Astrocyte (in vitro differentiated cells and primary cell): ENCODE measurements around the gene NUTM2B. TPM values are rescaled to one million over a fixed set of nuclear protein-coding genes. Genes with fewer than 3 reads are reported as not detected.
"Not testable (repeated sequence)": the region's sequence is repeated elsewhere in the genome, so short reads cannot be mapped to it uniquely, and the experiment has no call there.

Experiments
- DNase-seq: peaks from one replicate; pipeline ENCODE4 v3.0.0-alpha.2; 2010; ENCODE audit warnings: low read depth
- FAIRE-seq: peaks from 2 replicates; lab custom pipeline; 2011; peaks lifted over from hg19 to GRCh38; lab: Jason Lieb, UNC
- H2AFZ ChIP-seq: 2 replicates; pipeline ENCODE4 v1.6.0; 2012; ENCODE audit warnings: low read depth, low read length, inconsistent platforms
- H3K27ac ChIP-seq: 2 replicates; pipeline ENCODE4 v1.5.1; 2011; ENCODE audit warnings: low read depth, low read length, inconsistent platforms
- H3K27me3 ChIP-seq: 2 replicates; pipeline ENCODE4 v1.6.0; 2011; ENCODE audit warnings: low read length, inconsistent platforms; ENCODE audit not compliant: insufficient read depth
- H3K36me3 ChIP-seq: 2 replicates; pipeline ENCODE4 v1.5.1; 2011; ENCODE audit warnings: low read length, inconsistent platforms; ENCODE audit not compliant: insufficient read depth
- H3K4me1 ChIP-seq: 2 replicates; pipeline ENCODE4 v1.5.1; 2011; ENCODE audit warnings: low read length, inconsistent platforms; ENCODE audit not compliant: insufficient read depth
- H3K4me2 ChIP-seq: 2 replicates; pipeline ENCODE4 v1.6.0; 2012; ENCODE audit warnings: low read length, inconsistent platforms
- H3K4me3 ChIP-seq: 2 replicates; pipeline ENCODE4 v1.5.1; 2011; ENCODE audit warnings: low read depth, mild to moderate bottlenecking, low read length, inconsistent platforms; ENCODE audit not compliant: insufficient read depth
- H3K79me2 ChIP-seq: 2 replicates; pipeline ENCODE4 v1.6.0; 2012; ENCODE audit warnings: mild to moderate bottlenecking, low read length, inconsistent platforms; ENCODE audit not compliant: insufficient read depth
- H3K9ac ChIP-seq: 2 replicates; pipeline ENCODE4 v1.6.0; 2012; ENCODE audit warnings: mild to moderate bottlenecking, low read length, inconsistent platforms
- H3K9me3 ChIP-seq: 2 replicates; pipeline ENCODE4 v1.5.1; 2012; ENCODE audit warnings: low read depth, mild to moderate bottlenecking, low read length, inconsistent platforms; ENCODE audit not compliant: insufficient read depth
- H4K20me1 ChIP-seq: 2 replicates; pipeline ENCODE4 v1.6.0; 2012; ENCODE audit warnings: low read length, inconsistent platforms; ENCODE audit not compliant: insufficient read depth
- H3K27ac Mint-ChIP-seq: one replicate; pipeline ENCODE4 v1.8.0; 2021; ENCODE audit warnings: mild to moderate bottlenecking, mixed read lengths; ENCODE audit not compliant: unreplicated experiment
- H3K27me3 Mint-ChIP-seq: one replicate; pipeline ENCODE4 v1.8.0; 2021; ENCODE audit warnings: low read depth, mixed read lengths; ENCODE audit not compliant: unreplicated experiment
- H3K36me3 Mint-ChIP-seq: one replicate; pipeline ENCODE4 v1.8.0; 2021; ENCODE audit warnings: low read depth, mixed read lengths; ENCODE audit not compliant: unreplicated experiment
- H3K4me1 Mint-ChIP-seq: one replicate; pipeline ENCODE4 v1.8.0; 2021; ENCODE audit warnings: low read depth, mixed read lengths; ENCODE audit not compliant: unreplicated experiment
- H3K4me3 Mint-ChIP-seq: one replicate; pipeline ENCODE4 v1.8.0; 2021; ENCODE audit warnings: mild to moderate bottlenecking, moderate library complexity, mixed read lengths; ENCODE audit not compliant: unreplicated experiment
- H3K9me3 Mint-ChIP-seq: one replicate; pipeline ENCODE4 v1.8.0; 2021; ENCODE audit warnings: mild to moderate bottlenecking, mixed read lengths; ENCODE audit not compliant: unreplicated experiment
- total RNA-seq: library from RNA; stranded (reverse); gene quantifications from 2 replicates; pipeline ENCODE4 v1.2.1, GENCODE V29; 2021

The NUTM2B gene
- total RNA-seq, 1 donor from 2014 or later = not detected

- not testable (repeated sequence) for H3K27me3 Mint-ChIP-seq, H3K36me3 ChIP-seq, H3K4me1 ChIP-seq, H3K9ac ChIP-seq, H3K27ac Mint-ChIP-seq, H3K36me3 Mint-ChIP-seq, H3K9me3 Mint-ChIP-seq, DNase-seq, H3K4me3 Mint-ChIP-seq, H3K4me2 ChIP-seq, H4K20me1 ChIP-seq, H3K4me1 Mint-ChIP-seq, H3K4me3 ChIP-seq, H2AFZ ChIP-seq, H3K27me3 ChIP-seq, FAIRE-seq, H3K9me3 ChIP-seq, H3K27ac ChIP-seq, H3K79me2 ChIP-seq
Measured at GRCh38 chr10:79683884-79684720, 18.9 kb upstream of the NUTM2B start.

- not testable (repeated sequence) for H3K4me1 Mint-ChIP-seq, H2AFZ ChIP-seq, H3K36me3 Mint-ChIP-seq, H3K27me3 Mint-ChIP-seq, H3K9me3 Mint-ChIP-seq, H3K27ac Mint-ChIP-seq, DNase-seq, H3K79me2 ChIP-seq, H3K27me3 ChIP-seq, FAIRE-seq, H3K4me3 Mint-ChIP-seq, H4K20me1 ChIP-seq, H3K4me1 ChIP-seq, H3K36me3 ChIP-seq, H3K4me2 ChIP-seq, H3K27ac ChIP-seq, H3K4me3 ChIP-seq, H3K9ac ChIP-seq, H3K9me3 ChIP-seq
Measured at GRCh38 chr10:79685044-79685685, 17.9 kb upstream of the NUTM2B start.

- H3K4me3 Mint-ChIP-seq, H3K27ac ChIP-seq, H3K27me3 Mint-ChIP-seq, H3K36me3 ChIP-seq, FAIRE-seq, H3K4me3 ChIP-seq, H4K20me1 ChIP-seq, H3K9me3 ChIP-seq, H3K4me1 Mint-ChIP-seq, DNase-seq, H3K4me1 ChIP-seq, H3K9ac ChIP-seq, H3K4me2 ChIP-seq, H3K36me3 Mint-ChIP-seq, H3K79me2 ChIP-seq, H3K27me3 ChIP-seq, H3K27ac Mint-ChIP-seq, H2AFZ ChIP-seq, H3K9me3 Mint-ChIP-seq: not testable (repeated sequence)
Measured at GRCh38 chr10:79686595-79686994, 16.4 kb upstream of the NUTM2B start.

DNA sequence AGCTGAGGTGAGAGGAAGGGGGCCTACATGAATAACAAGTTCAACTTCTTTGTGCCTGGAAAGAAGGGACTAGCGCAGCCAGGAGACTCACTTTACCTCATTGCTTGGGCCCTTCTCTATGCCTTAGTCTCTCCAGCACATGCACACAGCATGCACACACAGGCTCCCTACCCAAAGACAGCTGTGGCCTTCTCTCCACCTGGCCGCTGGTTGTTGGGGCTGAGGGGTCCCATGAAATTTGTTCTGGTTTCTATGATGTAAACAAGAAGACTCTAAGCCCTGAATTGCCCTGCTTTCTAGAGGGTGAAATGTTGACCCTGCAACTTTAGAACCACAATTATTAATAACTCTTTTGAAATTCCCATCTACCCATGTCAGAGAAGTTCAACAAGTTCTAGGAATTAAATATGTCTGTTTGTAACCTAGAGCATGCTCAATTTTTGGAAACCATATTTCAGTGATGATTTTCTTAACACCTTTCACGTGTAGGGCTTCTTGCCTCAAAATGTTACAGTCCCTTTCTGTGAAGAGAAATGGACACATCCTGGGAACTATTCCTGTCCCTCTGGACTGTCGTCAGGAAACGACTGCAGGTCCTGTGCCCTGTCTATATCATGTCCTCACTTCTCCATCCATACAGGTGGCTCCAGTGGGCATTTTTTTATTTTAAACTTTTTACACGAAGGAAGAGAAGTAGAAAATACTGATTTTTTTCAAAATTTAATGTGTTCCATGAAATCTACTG, 15.4 kb upstream of the NUTM2B start:
- FAIRE-seq, H3K4me1 Mint-ChIP-seq, H3K4me3 ChIP-seq, H3K27me3 Mint-ChIP-seq, H4K20me1 ChIP-seq, H3K4me3 Mint-ChIP-seq, H3K9me3 ChIP-seq, H3K9ac ChIP-seq, H3K36me3 Mint-ChIP-seq, H3K27me3 ChIP-seq, H3K36me3 ChIP-seq, H2AFZ ChIP-seq, H3K9me3 Mint-ChIP-seq, H3K79me2 ChIP-seq, H3K27ac ChIP-seq, H3K4me2 ChIP-seq, DNase-seq, H3K27ac Mint-ChIP-seq, H3K4me1 ChIP-seq: not testable (repeated sequence)

GRCh38 chr10:79688798-79689197, 14.2 kb upstream of the NUTM2B start:
- H3K27me3 Mint-ChIP-seq, H3K79me2 ChIP-seq, H3K9ac ChIP-seq, H3K4me2 ChIP-seq, H2AFZ ChIP-seq, H3K4me3 ChIP-seq, H3K9me3 Mint-ChIP-seq, H4K20me1 ChIP-seq, H3K27ac ChIP-seq, H3K27me3 ChIP-seq, DNase-seq, H3K4me1 Mint-ChIP-seq, H3K9me3 ChIP-seq, H3K4me1 ChIP-seq, H3K4me3 Mint-ChIP-seq, H3K36me3 ChIP-seq, H3K27ac Mint-ChIP-seq, FAIRE-seq: not testable (repeated sequence)
- peaks cover 10% of the 10 kb centered on the region for H3K36me3 Mint-ChIP-seq
